ENCODE data around the gene BTBD16. TPM values are rescaled to one million over a fixed set of nuclear protein-coding genes. Genes with fewer than 3 reads are reported as not detected.

The BTBD16 gene
- total RNA-seq, 3 donors from 2014 or later, result 0.29 TPM; not detected in 2

DNA sequence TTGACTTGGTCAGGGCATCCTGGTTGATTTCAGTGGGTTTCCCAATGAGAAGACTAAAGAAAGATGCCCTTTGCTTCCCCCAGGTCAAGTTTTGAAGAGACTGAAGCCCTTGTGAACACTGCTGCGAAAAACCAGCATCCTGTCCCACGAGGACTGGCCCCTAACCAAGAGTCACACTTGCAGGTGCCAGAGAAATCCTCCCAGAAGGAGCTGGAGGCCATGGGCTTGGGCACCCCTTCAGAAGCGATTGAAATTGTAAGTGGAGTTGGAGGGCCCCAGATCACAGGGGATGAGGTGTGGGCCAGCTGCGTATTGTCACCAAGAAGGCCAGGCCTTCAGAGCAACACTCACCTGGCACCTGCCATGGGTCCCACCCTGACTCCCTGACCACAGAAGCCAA lies 43.3 kb upstream of the BTBD16 start:
- Histone ChIP-seq H3K27me3 (no peaks in the 10 kb centered on the region), H3K9me3 (no peaks in the 10 kb centered on the region), H3K4me3 (no peak overlapping the region), H3K27ac (no peak overlapping the region), H3K36me3 (no peaks in the 10 kb centered on the region), H3K4me1 (no peaks in the 10 kb centered on the region)
- no peak for TF ChIP-seq POLR2A (IDR thresholded peaks at IDR 0.05)
- TF ChIP-seq, protein P1, sequence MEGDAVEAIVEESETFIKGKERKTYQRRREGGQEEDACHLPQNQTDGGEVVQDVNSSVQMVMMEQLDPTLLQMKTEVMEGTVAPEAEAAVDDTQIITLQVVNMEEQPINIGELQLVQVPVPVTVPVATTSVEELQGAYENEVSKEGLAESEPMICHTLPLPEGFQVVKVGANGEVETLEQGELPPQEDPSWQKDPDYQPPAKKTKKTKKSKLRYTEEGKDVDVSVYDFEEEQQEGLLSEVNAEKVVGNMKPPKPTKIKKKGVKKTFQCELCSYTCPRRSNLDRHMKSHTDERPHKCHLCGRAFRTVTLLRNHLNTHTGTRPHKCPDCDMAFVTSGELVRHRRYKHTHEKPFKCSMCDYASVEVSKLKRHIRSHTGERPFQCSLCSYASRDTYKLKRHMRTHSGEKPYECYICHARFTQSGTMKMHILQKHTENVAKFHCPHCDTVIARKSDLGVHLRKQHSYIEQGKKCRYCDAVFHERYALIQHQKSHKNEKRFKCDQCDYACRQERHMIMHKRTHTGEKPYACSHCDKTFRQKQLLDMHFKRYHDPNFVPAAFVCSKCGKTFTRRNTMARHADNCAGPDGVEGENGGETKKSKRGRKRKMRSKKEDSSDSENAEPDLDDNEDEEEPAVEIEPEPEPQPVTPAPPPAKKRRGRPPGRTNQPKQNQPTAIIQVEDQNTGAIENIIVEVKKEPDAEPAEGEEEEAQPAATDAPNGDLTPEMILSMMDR (IDR thresholded peaks at IDR 0.05), result no peak
- no peak for DNase-seq (ENCODE audit: low spot score in 2 of 2)
- intact Hi-C loops (cut with DNase I; ENCODE audit: low total_unique reads), result no loop called here

DNA sequence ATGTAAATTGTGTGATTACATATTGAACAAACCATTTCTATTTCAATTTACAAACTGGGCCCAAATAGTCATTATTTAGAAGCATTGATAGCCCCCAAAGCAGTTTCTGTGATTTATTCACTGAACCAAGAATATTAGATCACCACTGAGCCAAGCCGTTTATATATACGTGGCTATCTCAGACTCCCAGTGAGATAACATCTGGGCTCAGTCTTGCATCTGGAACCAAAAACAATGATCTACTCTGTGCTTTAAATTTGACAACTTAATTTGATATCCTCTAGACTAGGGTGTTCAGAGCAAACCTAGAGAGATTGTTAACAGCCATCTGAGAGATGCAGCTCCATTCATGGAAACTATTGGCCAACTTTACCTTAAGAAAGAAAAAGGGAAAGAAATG lies 41.4 kb upstream of the BTBD16 start:
- intact Hi-C loops (cut with DNase I; ENCODE audit: low total_unique reads), result no loop called here
- H3K36me3 ChIP-seq, result no peaks in the 10 kb centered on the region

DNA sequence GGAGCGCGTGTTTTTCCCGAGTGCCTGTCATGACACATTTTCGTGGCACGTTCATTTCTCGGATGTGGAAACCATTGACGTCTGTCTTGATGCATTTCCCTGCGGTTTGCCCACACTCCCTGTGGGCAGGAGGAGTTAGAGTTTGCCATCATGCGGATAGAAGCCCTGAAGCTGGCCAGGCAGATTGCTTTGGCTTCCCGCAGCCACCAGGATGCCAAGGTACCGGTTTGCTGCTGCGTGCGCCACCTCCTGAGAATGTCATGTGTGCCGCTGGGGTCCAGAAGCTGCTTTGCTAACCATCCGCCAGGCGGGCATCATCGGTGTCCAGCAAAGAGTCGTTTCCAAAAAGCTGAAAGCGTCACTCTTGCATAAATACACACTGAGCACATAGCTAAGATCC lies 40.9 kb upstream of the BTBD16 start:
- no peaks in the 10 kb centered on the region for H3K27me3 ChIP-seq
- H3K9me3 ChIP-seq, result no peaks in the 10 kb centered on the region
- no peak overlapping the region for H3K27ac ChIP-seq
- DNase-seq (ENCODE audit: low spot score in 2 of 2), result no peak
- H3K4me1 ChIP-seq, result no peaks in the 10 kb centered on the region
- intact Hi-C loops (cut with DNase I; ENCODE audit: low total_unique reads), result no loop called here
- no peak overlapping the region for H3K4me3 ChIP-seq
- TF ChIP-seq POLR2A (IDR thresholded peaks at IDR 0.05) (no peak), POLR2AphosphoS5 (IDR thresholded peaks at IDR 0.05) (no peak)
- TF ChIP-seq, protein P1 (IDR thresholded peaks at IDR 0.05), result no peak
- H3K36me3 ChIP-seq, result no peaks in the 10 kb centered on the region

More for the DNA sequence above, 41.4 kb upstream of the BTBD16 start:
- H3K4me3 ChIP-seq, result no peak overlapping the region
- no peaks in the 10 kb centered on the region for H3K27me3 ChIP-seq
- no peak for TF ChIP-seq POLR2AphosphoS5 (IDR thresholded peaks at IDR 0.05)
- H3K4me1 ChIP-seq, result no peaks in the 10 kb centered on the region
- H3K27ac ChIP-seq, result no peak overlapping the region
- no peak for DNase-seq (ENCODE audit: low spot score in 2 of 2)
- H3K9me3 ChIP-seq, result no peaks in the 10 kb centered on the region

DNA sequence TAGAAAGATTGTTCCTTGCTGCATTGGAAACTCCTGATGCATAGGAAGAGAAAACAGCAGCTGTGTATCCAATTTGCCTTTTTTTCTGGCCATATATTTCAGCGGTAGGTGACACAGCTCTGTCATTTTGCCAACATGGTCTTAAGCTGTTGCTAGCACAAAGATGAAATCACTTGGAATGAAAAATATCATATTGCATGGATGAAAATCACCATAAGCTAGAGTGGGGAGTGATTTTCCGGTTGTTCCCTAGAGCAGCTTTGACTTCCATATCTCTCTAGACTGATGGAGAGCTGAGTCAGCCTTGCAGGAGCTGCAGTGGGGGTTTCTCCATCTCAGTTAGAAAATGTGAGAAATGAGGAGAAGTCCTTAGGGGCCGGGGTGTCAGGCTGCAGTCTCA lies 38.3 kb upstream of the BTBD16 start:
- H3K27ac ChIP-seq, result no peak overlapping the region
- no peaks in the 10 kb centered on the region for H3K27me3 ChIP-seq
- TF ChIP-seq POLR2AphosphoS5 (IDR thresholded peaks at IDR 0.05), result no peak
- TF ChIP-seq, protein P1 (IDR thresholded peaks at IDR 0.05), result no peak
- no peak for TF ChIP-seq POLR2A (IDR thresholded peaks at IDR 0.05)
- no peak overlapping the region for H3K4me3 ChIP-seq
- intact Hi-C loops (cut with DNase I; ENCODE audit: low total_unique reads), result no loop called here
- no peaks in the 10 kb centered on the region for H3K4me1 ChIP-seq
- no peak for DNase-seq (ENCODE audit: low spot score in 2 of 2)
- no peaks in the 10 kb centered on the region for H3K36me3 ChIP-seq
- H3K9me3 ChIP-seq, result no peaks in the 10 kb centered on the region

DNA sequence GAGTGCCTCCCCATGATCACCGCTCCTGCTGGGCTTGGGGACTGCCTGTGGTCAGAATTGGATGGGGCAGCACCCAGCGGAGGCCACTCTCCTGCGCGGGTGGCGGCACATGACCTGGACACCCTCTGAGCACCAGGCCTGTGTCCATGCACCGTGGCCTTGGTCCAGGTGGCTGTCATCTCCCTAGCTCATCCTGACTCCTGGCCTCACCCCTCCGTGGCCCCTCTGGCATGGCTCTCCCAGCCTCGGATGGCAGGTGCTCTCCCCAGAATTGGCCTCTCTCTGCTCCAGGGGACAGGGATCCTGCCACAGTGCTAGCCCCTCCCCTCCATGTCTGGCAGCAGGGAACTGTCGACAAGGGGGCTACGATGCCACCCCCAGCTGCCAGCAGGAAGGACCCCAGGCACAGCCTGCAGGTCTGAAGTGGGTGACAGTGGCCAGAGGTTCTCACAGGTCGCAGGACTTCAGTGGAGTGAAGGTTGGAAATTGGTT lies 37.2 kb upstream of the BTBD16 start:
- H3K4me3 ChIP-seq, result no peak overlapping the region
- H3K9me3 ChIP-seq, result no peaks in the 10 kb centered on the region
- H3K36me3 ChIP-seq, result no peaks in the 10 kb centered on the region
- H3K27me3 ChIP-seq, result no peaks in the 10 kb centered on the region
- intact Hi-C loops (cut with DNase I; ENCODE audit: low total_unique reads), result no loop called here
- no peak for TF ChIP-seq POLR2AphosphoS5 (IDR thresholded peaks at IDR 0.05)
- TF ChIP-seq POLR2A (IDR thresholded peaks at IDR 0.05), result no peak
- TF ChIP-seq, protein P1 (IDR thresholded peaks at IDR 0.05), result no peak
- H3K4me1 ChIP-seq, result no peaks in the 10 kb centered on the region
- no peak overlapping the region for H3K27ac ChIP-seq
- DNase-seq (ENCODE audit: low spot score in 2 of 2), result no peak

DNA sequence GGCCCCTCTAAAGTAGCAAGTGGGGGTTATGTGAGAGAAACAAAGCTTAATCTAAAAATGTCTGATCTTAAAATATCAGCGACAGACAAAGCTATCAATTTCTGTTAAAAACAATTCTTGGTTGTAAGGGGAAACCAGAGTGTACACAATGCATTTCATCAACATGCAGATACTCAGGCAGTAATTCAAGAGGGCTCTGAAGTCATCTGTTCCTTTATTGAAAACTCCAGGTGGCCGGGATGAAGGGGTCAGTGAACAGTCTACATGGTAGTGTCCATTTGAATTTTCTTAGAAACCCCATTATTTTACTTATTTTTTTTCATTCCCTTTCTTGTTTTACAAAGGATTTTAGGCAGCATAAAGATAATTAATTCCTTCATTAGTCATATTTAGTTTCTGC lies 36.7 kb upstream of the BTBD16 start:
- Histone ChIP-seq H3K9me3 (no peaks in the 10 kb centered on the region), H3K36me3 (no peaks in the 10 kb centered on the region), H3K4me1 (no peaks in the 10 kb centered on the region), H3K27ac (no peak overlapping the region), H3K4me3 (no peak overlapping the region), H3K27me3 (no peaks in the 10 kb centered on the region)
- DNase-seq (ENCODE audit: low spot score in 2 of 2), result no peak
- intact Hi-C loops (cut with DNase I; ENCODE audit: low total_unique reads), result no loop called here
- TF ChIP-seq POLR2A (IDR thresholded peaks at IDR 0.05), result no peak
- TF ChIP-seq POLR2AphosphoS5 (IDR thresholded peaks at IDR 0.05), result no peak
- TF ChIP-seq, protein P1 (IDR thresholded peaks at IDR 0.05), result no peak

Measured in breast epithelium (tissue), 4 donors.